CD4-positive, alpha-beta T cell treated with Interleukin-2 at 100 ng/mL for 4 hours (primary cell): ENCODE results near the gene TFF2.

ENCODE experiments used
- DNase-seq: peaks from one replicate; pipeline ENCODE4 v3.0.0-alpha.2; 2020; ENCODE audit warnings: low spot score

Gene TFF2

DNA sequence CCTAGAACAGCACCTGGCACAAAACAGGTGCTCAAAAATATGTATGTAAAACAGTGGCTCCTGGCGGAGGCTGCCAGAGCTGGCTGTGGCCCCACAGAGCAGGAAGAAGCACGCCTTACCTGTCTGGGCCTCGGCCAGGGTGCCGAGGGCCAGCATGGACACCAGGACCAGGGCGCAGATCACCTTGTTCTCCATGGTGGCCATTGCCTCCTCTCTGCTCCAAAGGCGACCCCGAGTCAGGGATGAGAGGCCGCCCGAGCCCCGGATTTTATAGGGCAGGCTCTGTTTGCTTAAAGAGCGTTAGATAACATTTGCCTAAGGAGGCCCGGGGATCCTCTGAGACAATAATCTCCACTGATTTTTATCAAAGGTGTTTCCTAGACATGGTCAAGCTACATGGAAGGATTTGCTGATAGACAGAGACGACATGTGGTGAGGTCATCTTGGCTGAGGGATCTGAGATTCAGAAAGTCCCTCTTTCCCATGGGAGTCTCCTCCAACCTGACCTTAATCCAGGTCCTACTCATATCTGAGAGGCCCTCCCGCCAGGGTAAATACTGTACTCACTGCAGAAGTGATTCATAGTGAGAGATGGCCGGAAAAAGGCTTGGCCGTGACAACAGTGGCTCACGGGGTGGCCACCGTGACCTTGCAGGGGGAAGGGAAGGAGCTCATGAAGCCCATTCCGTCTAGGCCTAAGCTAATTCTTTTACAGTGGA lies 15.7 kb upstream of the TFF2 start, which contains the start of gene TFF1:
TSS of gene TFF1 (minus strand) at position 244 of the 719 bp plus-strand sequence. CDS start at position 204, 40 bp downstream.
- DNase-seq = no peak

GRCh38 chr21:42365770-42366169 lies 15.0 kb upstream of the TFF2 start:
- DNase-seq = no peak

DNA sequence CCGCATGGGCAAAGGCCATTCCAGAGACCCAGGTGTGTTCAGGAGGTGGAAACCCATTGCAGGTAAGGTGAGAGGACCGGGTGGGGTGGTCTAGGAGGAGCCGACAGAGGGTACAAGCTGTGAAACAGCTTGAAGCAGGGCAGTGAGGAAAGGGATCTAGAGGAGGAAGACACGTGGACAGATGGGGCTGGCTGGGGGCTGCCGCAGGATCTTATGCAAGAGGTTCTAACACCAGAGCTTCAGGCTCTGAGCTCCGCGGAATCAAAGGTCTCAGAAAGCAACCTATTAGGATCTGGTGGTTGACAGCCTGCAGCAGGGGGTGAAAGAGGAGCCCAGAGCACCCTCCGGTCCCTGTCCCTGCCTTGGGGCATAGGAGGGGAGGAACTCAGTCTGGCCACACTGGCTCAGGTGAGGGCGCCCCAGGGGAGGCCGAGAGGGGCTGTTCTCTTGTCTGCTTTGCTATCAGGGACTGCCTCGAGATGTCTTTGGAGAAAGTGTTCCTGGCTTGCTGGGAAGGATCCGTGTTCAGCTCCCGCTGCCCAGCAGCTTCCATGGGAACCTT lies 13.6 kb upstream of the TFF2 start:
- DNase-seq = no peak

DNA sequence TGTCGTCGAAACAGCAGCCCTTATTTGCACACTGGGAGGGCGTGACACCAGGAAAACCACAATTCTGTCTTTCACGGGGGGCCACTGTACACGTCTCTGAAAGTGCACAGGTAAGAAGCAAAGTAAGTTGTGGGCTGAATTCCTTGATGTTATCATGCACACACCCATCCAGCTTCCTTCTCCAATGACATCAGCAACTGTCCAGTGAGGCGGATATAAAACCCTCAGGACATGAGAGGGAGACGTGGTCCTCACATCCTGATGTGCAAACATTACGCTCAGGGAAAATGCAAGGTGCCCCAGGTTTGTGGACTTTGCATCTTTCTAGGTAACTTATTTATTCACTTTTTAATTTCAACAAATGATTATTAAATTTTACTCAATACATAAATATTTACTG lies 12.5 kb upstream of the TFF2 start:
- DNase-seq = no peak

DNA sequence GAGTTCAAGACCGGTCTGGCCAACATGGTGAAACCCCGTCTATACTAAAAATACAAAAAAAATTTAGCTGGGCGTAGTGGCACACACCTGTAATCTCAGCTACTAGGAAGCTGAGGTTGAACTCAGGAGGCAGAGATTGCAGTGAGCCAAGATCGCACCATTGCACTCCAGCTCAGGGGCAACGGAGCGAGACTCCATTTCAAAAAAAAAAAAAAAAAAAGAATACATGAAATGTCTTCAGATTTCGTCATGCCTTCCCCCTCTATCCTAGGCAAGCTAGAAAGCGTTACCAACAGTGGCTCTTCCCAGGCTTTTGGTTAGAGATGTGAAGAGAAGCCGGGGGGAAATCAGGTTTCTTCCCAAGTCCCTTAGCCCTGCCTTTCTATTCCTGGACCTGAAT lies 11.9 kb upstream of the TFF2 start:
- DNase-seq = no peak

DNA sequence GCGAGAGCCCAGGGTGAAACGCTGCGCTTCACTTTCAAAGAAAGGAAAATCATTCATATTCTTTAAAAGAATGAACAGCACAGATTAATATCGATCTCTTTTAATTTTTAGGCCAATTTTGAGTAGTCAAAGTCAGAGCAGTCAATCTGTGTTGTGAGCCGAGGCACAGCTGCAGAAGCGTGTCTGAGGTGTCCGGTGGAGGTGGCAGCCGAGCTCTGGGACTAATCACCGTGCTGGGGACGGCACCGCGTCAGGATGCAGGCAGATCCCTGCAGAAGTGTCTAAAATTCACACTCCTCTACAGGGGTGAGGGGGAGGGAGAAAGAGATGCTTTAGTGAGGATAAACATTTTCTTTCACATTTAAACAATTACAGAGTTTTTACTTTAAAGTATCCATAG lies 11.4 kb upstream of the TFF2 start:
- DNase-seq = no peak

DNA sequence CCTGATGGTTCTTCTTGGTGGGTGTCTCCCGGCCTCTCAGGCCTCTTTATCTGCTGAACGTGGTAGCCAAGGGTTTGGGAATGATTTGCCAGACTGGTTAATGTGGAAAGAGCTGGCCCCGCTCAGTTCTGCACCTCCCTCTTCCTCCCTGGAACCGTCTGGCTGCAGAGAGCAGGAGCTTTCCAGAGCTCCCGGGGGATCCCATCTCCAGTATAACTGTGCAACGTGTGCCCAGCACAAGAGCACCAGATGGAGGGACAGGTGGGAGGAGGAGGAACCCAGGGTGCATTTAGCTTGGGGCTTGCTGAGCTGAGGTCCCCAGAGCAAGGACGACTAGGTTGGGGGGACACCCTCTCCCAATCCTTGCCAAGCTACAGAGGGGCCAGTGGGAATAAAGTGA lies 10.5 kb upstream of the TFF2 start:
- DNase-seq = no peak

GRCh38 chr21:42360317-42360716 lies 9.5 kb upstream of the TFF2 start:
- DNase-seq = no peak

DNA sequence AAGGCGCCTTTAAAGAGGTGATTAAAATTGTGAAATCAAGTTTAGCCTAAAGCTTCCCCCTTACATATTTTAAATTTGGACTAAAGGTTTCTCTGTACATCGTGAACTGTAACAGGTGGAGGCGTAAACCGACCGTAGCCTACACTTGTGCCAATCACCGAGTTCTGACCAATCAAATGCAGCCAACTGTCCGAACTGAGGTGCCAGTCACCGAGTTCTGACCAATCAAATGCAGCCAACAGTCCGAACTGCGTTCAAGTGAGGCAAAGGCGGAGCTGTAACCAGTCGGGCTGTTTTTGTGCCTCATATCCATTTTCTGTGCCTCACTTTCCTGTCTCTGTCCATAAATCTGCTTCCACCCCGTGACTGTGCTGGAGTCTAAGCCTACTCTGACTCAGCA lies 8.1 kb upstream of the TFF2 start:
- no peak for DNase-seq

DNA sequence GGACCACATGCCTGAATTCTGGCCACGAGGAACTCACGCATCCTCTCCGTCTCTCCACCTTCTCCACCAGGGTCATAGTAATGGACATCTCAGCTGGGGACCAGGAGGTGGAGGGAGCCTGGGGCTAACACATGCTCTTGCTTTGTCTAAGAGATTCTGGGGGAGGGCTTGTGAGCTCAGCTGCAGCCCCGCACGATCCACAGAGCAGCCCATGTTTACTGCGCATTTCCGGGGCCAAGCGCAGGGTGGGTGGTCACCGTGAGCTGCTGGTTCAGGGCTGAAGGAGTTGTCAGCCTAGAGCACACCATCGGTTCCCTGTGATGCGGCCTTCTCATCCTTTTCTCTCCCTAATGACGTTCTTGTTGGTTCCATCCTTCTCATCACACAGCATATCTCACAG lies 7.5 kb upstream of the TFF2 start:
- no peak for DNase-seq

- no peak for DNase-seq
These were observed 6.5 kb upstream of the TFF2 start for GRCh38 chr21:42357307-42357706.

GRCh38 chr21:42356650-42357049 lies 5.9 kb upstream of the TFF2 start:
- DNase-seq = no peak

GRCh38 chr21:42356046-42356445 lies 5.3 kb upstream of the TFF2 start:
- DNase-seq = no peak

- DNase-seq = no peak
These were observed 2.8 kb upstream of the TFF2 start for GRCh38 chr21:42353623-42354022.

- no peak for DNase-seq
These were observed 1.8 kb upstream of the TFF2 start for GRCh38 chr21:42352441-42353095.

DNA sequence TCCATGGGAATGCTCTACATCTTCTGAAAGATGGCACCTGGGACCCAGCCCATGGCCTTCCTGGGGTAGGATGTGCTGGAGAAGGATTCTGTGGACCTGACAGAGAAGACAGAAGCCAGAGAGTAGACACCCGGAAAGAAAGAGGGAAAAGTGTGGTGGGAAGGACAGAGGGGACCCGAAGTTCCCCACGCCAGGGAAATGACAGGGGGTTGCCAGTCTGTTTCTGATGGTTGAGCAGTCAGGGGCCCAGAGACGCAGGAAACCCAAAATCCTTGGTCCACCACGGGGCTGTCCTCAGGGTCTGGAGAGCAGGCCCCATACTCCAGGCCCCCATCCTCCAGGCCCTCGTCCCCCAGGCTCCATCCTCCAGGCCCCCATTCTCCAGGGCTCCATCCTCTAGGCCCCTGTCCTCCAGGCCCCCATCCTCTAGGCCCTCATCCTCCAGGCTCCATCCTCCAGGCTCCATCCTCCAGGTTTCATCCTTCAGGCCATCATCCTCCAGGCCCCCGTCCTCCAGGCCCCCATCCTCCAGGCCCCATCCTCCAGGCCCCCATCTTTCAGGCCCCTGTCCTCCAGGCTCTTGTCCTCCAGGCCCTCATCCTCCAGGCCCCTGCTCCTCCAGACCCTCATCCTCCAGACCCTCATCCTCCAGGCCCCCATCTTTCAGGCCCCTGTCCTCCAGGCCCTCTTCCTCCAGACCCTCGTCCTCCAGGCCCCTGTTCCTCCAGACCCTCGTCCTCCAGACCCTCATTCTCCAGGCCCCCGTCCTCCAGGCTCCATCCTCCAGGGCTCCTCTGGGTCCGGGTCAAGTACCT lies 1.0 kb upstream of the TFF2 start:
- DNase-seq = no peak

- DNase-seq = no peak
These were observed 380 bp downstream of the TFF2 start for GRCh38 chr21:42350318-42350910.

- DNase-seq = no peak
These were observed 1.1 kb downstream of the TFF2 start for GRCh38 chr21:42349420-42350317.

DNA sequence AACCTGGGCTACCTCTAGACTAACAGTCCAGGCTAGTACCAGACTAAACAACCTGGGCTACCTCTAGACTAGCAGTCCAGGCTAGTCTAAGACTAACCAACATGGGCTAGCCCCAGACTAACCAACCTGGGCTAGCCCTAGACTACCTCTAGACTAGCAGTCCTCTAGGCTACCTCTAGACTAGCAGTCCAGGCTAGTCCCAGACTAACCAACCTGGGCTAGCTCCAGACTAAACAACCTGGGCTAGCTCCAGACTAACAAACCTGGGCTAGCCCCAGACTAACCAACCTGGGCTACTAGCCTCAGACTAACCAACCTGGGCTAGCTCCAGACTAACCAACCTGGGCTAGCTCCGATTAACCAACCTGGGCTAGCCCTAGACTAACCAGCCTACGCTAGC lies 2.0 kb downstream of the TFF2 start:
- DNase-seq = no peak

DNA sequence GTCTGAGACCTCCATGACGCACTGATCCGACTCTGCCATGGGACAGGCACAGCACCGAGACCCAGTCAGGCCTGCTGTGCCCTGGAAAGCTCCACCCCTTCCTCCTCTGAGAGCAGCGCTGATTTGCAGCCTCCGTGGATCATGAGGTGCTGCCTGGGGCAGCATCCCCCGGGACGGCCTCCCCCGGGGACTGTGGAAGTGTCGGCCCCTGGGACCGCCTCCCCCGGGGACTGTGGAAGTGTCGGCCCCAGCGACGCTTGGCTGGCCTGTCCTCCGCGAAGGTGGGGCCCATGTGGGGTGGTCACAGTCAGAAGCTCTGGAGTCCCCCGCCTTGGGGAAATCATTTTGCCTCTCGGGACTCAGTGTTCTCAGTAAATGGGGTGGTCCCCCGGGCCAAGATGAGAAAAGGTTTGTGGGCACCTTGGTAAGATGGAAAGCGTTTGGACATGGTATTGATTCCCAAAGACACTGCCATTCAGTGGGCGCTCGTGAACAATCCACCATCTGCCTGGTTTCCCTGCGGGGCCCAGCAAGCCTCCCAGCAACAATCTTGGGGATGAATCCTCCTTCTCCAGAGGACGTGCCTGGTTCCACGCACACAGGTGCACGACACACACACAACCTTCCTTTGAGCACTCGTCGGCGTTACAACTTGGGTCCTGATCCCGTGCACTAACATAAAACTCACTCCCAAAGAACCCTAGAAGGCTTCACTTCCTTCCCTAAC lies 3.0 kb downstream of the TFF2 start:
- no peak for DNase-seq
